ENCODE results near the gene DYNC2LI1.

DYNC2LI1 gene

DNA sequence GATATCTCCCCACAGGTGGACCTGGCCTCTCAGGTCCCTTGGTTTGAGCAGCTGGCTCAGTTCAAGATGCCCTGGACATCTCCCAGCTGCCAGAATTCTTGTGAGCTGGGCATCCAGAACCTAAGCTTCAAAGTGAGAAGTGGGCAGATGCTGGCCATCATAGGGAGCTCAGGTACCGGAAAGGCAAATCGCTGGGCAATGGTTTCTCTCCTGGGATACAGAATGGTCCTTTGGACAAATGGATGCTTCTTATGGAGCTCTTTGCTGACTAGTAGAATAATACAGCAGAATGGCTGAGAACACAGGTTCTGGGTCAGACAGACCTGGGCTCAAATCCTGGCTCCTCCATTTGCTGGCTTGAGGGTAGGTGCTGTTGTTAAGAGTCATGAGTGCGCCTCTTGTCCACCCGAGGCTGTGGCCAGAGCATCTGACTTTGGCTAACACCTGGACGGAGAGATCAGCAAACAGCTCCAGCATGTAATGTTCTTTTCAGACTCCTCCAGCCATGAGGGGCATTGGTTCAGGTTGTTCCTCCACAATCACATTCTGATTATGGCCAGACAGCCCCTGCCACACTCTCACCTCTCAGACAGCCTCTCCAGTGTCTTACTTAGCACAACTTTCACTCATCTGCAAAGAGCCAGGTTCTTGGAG, 72.4 kb downstream of the DYNC2LI1 start:
- DNase-seq (ENCODE audit: low spot score) = no peak

DNA sequence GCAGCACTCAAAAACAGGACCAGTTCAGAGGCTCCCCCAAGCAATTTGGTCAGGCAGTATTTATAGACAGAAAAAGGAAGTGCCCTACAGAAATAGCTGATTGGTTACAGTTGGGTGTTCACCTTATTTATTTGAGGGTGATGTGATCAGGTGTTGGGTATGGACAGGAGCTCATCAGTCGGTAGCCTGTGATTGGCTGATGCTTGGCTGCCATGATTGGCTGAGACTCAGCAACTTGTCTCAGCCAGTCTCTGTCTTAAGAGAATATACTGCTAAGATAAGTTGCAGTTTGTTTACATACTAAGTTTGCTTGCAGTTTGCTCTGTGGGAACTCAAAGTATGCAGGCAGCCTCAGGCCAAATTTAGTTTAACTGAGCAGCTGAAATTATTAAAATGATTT, 74.4 kb downstream of the DYNC2LI1 start:
- DNase-seq (ENCODE audit: low spot score) = no peak

DNA sequence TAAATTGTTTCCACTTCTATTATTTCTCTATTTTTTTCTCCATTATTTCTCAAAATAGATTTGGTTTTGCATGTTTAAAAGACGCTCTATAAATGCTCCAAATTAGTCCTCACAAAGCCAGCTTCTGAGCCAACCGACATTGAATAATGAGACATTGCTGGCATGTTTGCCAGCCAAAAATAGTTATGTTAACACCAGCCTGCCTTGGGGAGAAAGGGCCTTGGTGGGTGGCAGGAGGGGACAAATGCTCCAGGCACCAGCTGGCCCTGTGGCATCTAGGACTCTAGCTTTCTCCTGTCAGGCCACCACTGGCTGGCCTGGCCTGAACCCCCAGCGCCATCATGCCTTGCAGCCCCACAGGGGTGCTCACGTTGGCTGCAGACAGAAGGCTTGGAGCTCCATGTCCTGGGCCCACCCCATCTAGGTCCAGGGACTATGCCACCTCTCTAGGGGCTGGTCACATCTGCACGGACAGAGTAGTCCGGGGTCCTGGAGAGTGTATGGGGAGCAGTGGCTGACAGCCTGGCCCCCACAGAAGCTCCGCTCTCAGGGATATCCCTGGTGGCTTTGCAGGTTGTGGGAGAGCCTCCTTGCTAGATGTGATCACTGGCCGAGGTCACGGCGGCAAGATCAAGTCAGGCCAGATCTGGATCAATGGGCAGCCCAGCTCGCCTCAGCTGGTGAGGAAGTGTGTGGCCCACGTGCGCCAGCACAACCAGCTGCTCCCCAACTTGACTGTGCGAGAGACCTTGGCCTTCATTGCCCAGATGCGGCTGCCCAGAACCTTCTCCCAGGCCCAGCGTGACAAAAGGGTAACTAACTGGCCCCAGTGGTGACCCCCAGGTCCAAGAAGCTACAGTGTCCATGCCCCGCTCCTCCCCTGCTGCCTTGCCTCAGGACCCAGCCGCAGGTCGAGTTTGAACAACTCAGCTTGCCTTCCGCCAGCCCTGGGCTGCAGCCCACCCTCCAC, 77.5 kb downstream of the DYNC2LI1 start:
- no peak for DNase-seq (ENCODE audit: low spot score)

DNA sequence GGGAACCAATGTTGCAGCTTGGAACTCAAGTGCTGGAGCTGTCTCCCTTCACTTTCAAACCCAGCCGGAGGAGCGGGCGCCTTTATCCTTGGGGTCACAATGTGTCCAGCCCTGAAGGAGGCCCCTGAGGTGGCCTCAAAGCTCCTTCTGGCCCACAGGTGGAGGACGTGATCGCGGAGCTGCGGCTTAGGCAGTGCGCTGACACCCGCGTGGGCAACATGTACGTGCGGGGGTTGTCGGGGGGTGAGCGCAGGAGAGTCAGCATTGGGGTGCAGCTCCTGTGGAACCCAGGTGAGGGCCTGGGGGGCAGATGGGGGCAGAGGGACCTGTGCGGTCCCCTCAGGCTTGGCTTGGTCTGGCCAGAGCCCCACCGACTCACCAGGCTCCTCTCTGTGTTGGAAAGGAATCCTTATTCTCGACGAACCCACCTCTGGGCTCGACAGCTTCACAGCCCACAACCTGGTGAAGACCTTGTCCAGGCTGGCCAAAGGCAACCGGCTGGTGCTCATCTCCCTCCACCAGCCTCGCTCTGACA, 78.4 kb downstream of the DYNC2LI1 start:
- no peak for DNase-seq (ENCODE audit: low spot score)

DNA sequence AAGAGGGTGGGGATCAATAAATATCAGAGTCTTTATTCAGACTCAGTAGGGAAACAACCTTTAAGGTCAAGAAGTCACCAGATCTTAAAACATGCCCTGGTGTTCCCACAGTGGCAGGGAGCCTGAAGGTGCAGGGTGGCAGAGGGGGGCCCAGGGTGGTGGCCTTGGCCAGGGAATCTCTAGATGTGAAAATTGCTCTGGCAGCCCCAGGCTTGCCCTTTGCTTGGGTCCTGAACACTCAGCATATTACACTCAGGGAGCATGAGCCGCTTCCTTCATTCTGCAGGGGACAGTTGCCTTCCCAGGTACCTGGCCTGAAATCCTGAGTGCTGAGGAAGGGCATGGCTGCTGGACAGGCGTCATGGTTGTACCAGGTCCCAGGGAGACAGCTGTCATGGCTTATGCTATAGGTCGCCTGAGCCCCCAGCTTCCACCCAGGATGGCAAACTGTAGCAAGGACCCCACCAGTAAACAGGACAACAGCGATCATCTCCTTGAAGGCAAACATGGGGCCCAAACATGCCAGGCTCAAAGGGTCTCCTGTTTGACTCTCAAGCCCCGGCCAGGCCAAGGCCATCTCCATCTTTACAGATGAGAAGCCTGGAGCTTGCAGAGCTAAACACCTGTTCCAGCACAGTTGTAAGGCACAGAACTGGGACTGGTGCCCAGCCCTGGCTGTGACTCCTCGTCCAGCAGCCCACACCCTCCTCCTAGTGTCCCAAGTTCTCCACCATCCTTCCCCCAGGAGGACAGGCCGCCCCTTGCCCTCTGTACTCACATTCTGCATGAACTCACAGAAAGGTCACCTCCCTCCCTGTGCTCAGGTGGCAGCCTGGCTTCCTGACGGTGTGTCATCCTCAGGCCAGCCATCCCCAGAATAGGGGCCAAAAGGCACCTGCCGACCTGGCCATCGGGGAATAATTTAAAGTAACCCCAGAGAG, 79.6 kb downstream of the DYNC2LI1 start:
- DNase-seq (ENCODE audit: low spot score) = no peak

DNA sequence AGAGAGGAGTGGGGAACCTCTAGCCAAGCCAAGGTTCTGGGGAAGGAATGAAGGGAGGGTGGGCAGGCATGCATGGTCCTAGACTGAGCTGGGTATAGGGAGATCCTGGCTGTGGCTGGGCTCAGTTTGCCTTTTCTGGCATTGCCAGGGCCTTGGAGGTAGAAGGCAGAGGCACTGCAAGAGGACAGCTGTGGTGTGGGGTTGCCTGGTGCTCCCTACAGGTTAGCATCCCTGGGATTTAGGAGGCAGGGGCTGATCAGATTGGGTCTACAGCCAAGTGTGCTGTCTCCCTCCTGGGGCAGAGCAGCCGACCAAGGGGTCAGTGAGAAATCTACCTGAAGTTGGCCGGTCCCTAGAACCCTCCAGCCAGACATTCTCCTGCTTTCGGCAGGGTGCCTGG, 80.8 kb downstream of the DYNC2LI1 start:
- DNase-seq (ENCODE audit: low spot score) = no peak

DNA sequence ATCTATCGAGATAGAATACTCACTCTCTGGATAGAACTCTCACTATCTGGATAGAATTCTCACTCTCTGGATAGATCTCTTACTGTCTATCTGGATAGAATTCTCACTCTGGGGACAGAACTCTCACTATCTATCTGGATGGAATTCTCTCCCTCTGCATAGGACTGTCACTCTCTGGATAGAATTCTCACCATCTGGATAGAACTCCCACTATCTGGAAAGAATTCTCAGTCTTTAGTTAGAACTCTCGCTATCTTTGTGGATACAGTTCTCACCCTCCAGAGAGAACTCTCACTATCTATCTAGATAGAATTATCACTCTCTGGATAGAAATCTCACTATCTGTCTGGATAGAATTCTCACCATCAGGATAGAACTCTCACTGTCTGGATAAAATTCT, 81.5 kb downstream of the DYNC2LI1 start:
- no peak for DNase-seq (ENCODE audit: low spot score)
